HCT116 (cell line): ENCODE results near the gene ZFP92. TPM values are rescaled to one million over a fixed set of nuclear protein-coding genes. Genes with fewer than 3 reads are reported as not detected.
A peak's percentile ranks its signal among the peaks of the same experiment; 100 is the strongest.

Experiments
- ATAC-seq: fragments of 200-7000 bp; cut with Tn5 transposase; 2 replicates; pipeline ENCODE4 v1.9.1; 2020; ENCODE audit warnings: mild to moderate bottlenecking, moderate library complexity
- BruUV-seq: library from RNA; stranded (reverse); fragments of 400-500 nt; replicated peaks from 2 replicates; lab custom pipeline; 2021; lab: Mats Ljungman, UMichigan
- CTCF ChIA-PET: fragments of 300-600 bp; sonication (Branson Sonifier 250); formaldehyde crosslinking; loops from one replicate; lab custom pipeline; 2021; ENCODE audit warnings: antibody characterized with exemption; lab: Charles Lee
- POLR2A ChIA-PET: fragments of 300-600, 350-600 bp; sonication (Branson Sonifier 250); formaldehyde crosslinking; loops from one replicate; lab custom pipeline; 2021; ENCODE audit warnings: antibody characterized with exemption; lab: Charles Lee
- RAD21 ChIA-PET, 2 experiments: fragments of 300-600 bp; sonication (Branson Sonifier 250); formaldehyde crosslinking; loops; one replicate each; lab custom pipeline; 2023; ENCODE audit warnings: low total read pairs in 2 of 2; ENCODE audit not compliant: uncharacterized antibody in 2 of 2, unreplicated experiment in 2 of 2, low non-redundant PET in 1 of 2; lab: Charles Lee
- DNase-seq: peaks from one replicate; pipeline ENCODE4 v3.0.0-alpha.2; 2010; ENCODE audit warnings: low read depth, low spot score
- H2AFZ ChIP-seq: fragments of 200-600 bp; shearing (Covaris generic), sonication (generic); 2 replicates; pipeline ENCODE4 v1.6.1; 2017; ENCODE audit warnings: low read depth, mixed run types, mixed read lengths, antibody characterized with exemption, low read length; ENCODE audit not compliant: poor library complexity, severe bottlenecking
- H3K27ac ChIP-seq: 2 replicates; pipeline ENCODE4 v1.5.1; 2012; ENCODE audit warnings: low read depth, low read length
- H3K27me3 ChIP-seq: fragments of 200-600 bp; sonication (generic); 2 replicates; pipeline ENCODE4 v1.6.1; 2016; ENCODE audit warnings: mixed run types, low read length, mixed read lengths; ENCODE audit not compliant: insufficient read depth
- H3K36me3 ChIP-seq, 2 experiments: fragments of 200-500 bp in 1 of 2; fragments of 200-600 bp in 1 of 2; sonication (Bioruptor generic) in 1 of 2; sonication (generic) in 1 of 2; 2 replicates each; pipeline versions ENCODE4 v1.5.1 to v1.6.1; 2014 to 2016; ENCODE audit warnings: low read length in 2 of 2, inconsistent platforms in 1 of 2, mixed read lengths in 1 of 2, mixed run types in 1 of 2; ENCODE audit not compliant: insufficient read depth in 2 of 2, control insufficient read depth in 1 of 2
- H3K4me1 ChIP-seq, 2 experiments: fragments of 200-600 bp in 1 of 2; sonication (generic) in 1 of 2; 2 replicates each; pipeline versions ENCODE4 v1.5.1 to v1.6.1; 2012 to 2017; ENCODE audit warnings: low read length in 2 of 2, inconsistent platforms in 1 of 2, mild to moderate bottlenecking in 1 of 2, mixed read lengths in 1 of 2, mixed run types in 1 of 2, moderate library complexity in 1 of 2; ENCODE audit not compliant: insufficient read depth in 2 of 2, control insufficient read depth in 1 of 2
- H3K4me2 ChIP-seq: fragments of 200-600 bp; sonication (generic); 2 replicates; pipeline ENCODE4 v1.6.1; 2017; ENCODE audit warnings: mixed run types, low read length, mixed read lengths
- H3K4me3 ChIP-seq, 2 experiments: fragments of 200-600 bp in 1 of 2; sonication (generic) in 1 of 2; replicated peaks in 1 of 2; 2 replicates each; pipeline ENCODE4 v1.5.1; 2011 to 2016; ENCODE audit warnings: low read length in 2 of 2, control low read depth in 1 of 2, low read depth in 1 of 2, mild to moderate bottlenecking in 1 of 2, mixed read lengths in 1 of 2, mixed run types in 1 of 2
- H3K79me2 ChIP-seq: fragments of 200-600 bp; sonication (generic); 2 replicates; pipeline ENCODE4 v1.6.1; 2017; ENCODE audit warnings: mild to moderate bottlenecking, mixed run types, low read length, moderate library complexity, mixed read lengths; ENCODE audit not compliant: insufficient read depth
- H3K9ac ChIP-seq: fragments of 200-600 bp; sonication (generic); 2 replicates; pipeline ENCODE4 v1.6.1; 2016; ENCODE audit warnings: low read length, mixed read lengths
- H3K9me2 ChIP-seq: fragments of 200-600 bp; sonication (generic), shearing (Covaris generic); 2 replicates; pipeline ENCODE4 v1.6.1; 2017; ENCODE audit warnings: mixed run types, mild to moderate bottlenecking, moderate library complexity; ENCODE audit not compliant: insufficient read depth
- H3K9me3 ChIP-seq, 2 experiments: fragments of 200-500 bp in 1 of 2; fragments of 200-600 bp in 1 of 2; sonication (Bioruptor generic) in 1 of 2; sonication (generic) in 1 of 2; 2 replicates each; pipeline ENCODE4 v1.6.1; 2014 to 2017; ENCODE audit warnings: low read length in 2 of 2, mixed read lengths in 2 of 2, inconsistent platforms in 1 of 2, low read depth in 1 of 2, mild to moderate bottlenecking in 1 of 2, mixed run types in 1 of 2, moderate library complexity in 1 of 2; ENCODE audit not compliant: control insufficient read depth in 1 of 2, insufficient read depth in 1 of 2
- H4K20me1 ChIP-seq: fragments of 200-600 bp; sonication (generic), shearing (Covaris generic); 2 replicates; pipeline ENCODE4 v1.6.1; 2017; ENCODE audit warnings: mixed run types, mild to moderate bottlenecking, moderate library complexity; ENCODE audit not compliant: insufficient read depth
- EZH2 ChIP-seq: fragments of 200-600 bp; sonication (generic); IDR thresholded peaks from 2 replicates; pipeline ENCODE4 v1.6.1; 2017; ENCODE audit warnings: antibody characterized with exemption, mixed run types
- FOSL1 ChIP-seq: IDR thresholded peaks from 2 replicates; pipeline ENCODE4 v1.6.1; 2012; ENCODE audit warnings: low read depth
- JUND ChIP-seq: IDR thresholded peaks from 2 replicates; pipeline ENCODE4 v1.6.1; 2012
- POLR2A ChIP-seq: IDR thresholded peaks from 2 replicates; pipeline ENCODE4 v1.7.0; 2011; ENCODE audit warnings: borderline replicate concordance; ENCODE audit not compliant: insufficient read depth, insufficient read length; ENCODE audit errors: extremely low read depth
- SIN3A ChIP-seq: IDR thresholded peaks from 2 replicates; pipeline ENCODE4 v1.6.1; 2012; ENCODE audit warnings: low read depth
- SRF ChIP-seq: IDR thresholded peaks from 2 replicates; pipeline ENCODE4 v1.6.1; 2012; ENCODE audit warnings: low read depth
- TCF7L2 ChIP-seq: IDR thresholded peaks from 2 replicates; pipeline ENCODE4 v1.7.0; 2011; ENCODE audit warnings: borderline replicate concordance, inconsistent platforms; ENCODE audit not compliant: insufficient read depth, insufficient read length; ENCODE audit errors: extremely low read depth
- ZNF274 ChIP-seq: fragments of 200-500 bp; sonication (Bioruptor generic); IDR thresholded peaks from 2 replicates; pipeline ENCODE4 v1.6.1; 2014; ENCODE audit warnings: mild to moderate bottlenecking, low read depth, low read length, inconsistent platforms
- intact Hi-C: fragments of 100-400 bp; cut with micrococcal nuclease; formaldehyde crosslinking; loops from 2 replicates; pipeline ENCODE4 v1.10.0; 2022
- total RNA-seq: library from RNA; stranded (reverse); gene quantifications from one replicate; pipeline ENCODE4 v1.2.1, GENCODE V29; 2021; ENCODE audit not compliant: unreplicated experiment
- TF ChIP-seq, protein P1 (sequence below): IDR thresholded peaks from 2 replicates; pipeline ENCODE4 v1.6.1; 2012; ENCODE audit warnings: low read depth
- TF ChIP-seq, protein P2 (sequence below), 3 experiments: fragments of 200-600 bp in 1 of 3; sonication (generic) in 1 of 3; IDR thresholded peaks in 2 of 3; conservative IDR thresholded peaks in 1 of 3; 2 replicates each; pipeline ENCODE4 v1.5.1; 2012 to 2017; ENCODE audit warnings: low read depth in 2 of 3, low read length in 2 of 3, antibody characterized with exemption in 1 of 3, borderline replicate concordance in 1 of 3, control low read depth in 1 of 3, mild to moderate bottlenecking in 1 of 3, mixed read lengths in 1 of 3, mixed run types in 1 of 3, moderate library complexity in 1 of 3; ENCODE audit not compliant: insufficient read depth in 1 of 3
- TF ChIP-seq, protein P3 (sequence below): IDR thresholded peaks from 2 replicates; pipeline ENCODE4 v1.6.1; 2012
- TF ChIP-seq, protein P4 (sequence below): IDR thresholded peaks from 2 replicates; pipeline ENCODE4 v1.6.1; 2012

ZFP92 gene
- total RNA-seq, 1 experiment from 2014 or later: not detected

DNA sequence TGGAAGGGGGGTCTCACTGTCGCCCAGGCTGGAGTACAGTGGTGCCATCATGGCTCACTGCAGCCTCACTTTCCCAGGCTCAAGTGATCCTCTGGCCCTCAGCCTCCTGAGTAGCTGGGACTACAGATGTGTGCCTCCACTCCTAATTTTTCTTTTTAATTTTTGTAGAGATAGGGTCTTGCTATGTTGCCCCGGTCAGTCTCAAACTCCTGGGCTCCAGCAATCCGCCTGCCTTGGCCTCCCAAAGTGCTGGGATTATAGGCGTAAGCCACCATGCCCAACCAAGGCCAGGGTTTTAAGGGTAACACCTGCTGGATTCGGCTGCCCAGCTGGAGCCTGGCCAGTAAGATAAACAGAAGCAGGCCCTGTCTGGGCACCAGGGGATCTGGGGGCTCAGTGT is 31.2 kb downstream of the ZFP92 start (continued):
- TF ChIP-seq, protein P1, sequence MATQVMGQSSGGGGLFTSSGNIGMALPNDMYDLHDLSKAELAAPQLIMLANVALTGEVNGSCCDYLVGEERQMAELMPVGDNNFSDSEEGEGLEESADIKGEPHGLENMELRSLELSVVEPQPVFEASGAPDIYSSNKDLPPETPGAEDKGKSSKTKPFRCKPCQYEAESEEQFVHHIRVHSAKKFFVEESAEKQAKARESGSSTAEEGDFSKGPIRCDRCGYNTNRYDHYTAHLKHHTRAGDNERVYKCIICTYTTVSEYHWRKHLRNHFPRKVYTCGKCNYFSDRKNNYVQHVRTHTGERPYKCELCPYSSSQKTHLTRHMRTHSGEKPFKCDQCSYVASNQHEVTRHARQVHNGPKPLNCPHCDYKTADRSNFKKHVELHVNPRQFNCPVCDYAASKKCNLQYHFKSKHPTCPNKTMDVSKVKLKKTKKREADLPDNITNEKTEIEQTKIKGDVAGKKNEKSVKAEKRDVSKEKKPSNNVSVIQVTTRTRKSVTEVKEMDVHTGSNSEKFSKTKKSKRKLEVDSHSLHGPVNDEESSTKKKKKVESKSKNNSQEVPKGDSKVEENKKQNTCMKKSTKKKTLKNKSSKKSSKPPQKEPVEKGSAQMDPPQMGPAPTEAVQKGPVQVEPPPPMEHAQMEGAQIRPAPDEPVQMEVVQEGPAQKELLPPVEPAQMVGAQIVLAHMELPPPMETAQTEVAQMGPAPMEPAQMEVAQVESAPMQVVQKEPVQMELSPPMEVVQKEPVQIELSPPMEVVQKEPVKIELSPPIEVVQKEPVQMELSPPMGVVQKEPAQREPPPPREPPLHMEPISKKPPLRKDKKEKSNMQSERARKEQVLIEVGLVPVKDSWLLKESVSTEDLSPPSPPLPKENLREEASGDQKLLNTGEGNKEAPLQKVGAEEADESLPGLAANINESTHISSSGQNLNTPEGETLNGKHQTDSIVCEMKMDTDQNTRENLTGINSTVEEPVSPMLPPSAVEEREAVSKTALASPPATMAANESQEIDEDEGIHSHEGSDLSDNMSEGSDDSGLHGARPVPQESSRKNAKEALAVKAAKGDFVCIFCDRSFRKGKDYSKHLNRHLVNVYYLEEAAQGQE: no peak
- no peak for TF ChIP-seq EZH2
- TF ChIP-seq, all 23 proteins: peak for 0

GRCh38 chrX:153443476-153444332 is 32.4 kb downstream of the ZFP92 start:
- no peaks in the 10 kb centered on the region for H4K20me1 ChIP-seq
- no peaks in the 10 kb centered on the region for H3K36me3 ChIP-seq
- H3K9me3 ChIP-seq: no peaks in the 10 kb centered on the region
- peak; percentile 33; the same call in 1 of the 2 replicates for ATAC-seq
- ChIA-PET POLR2A (no interaction called here), RAD21 (no interaction called here), CTCF (no interaction called here)
- H3K79me2 ChIP-seq: no peaks in the 10 kb centered on the region
- H3K4me1 ChIP-seq: peaks cover 0 to 7% of the 10 kb centered on the region in 2 experiments; a peak in 1 of 4 replicates
- H3K27me3 ChIP-seq: no peaks in the 10 kb centered on the region
- no peak overlapping the region for H3K4me3 ChIP-seq
- H3K27ac ChIP-seq: no peak overlapping the region
- H3K9me2 ChIP-seq: no peaks in the 10 kb centered on the region
- H3K4me2 ChIP-seq: no peak overlapping the region
- H2AFZ ChIP-seq: no peak overlapping the region
- no TSS peak for BruUV-seq
- intact Hi-C loops: no loop called here
- no peak for DNase-seq
- H3K9ac ChIP-seq: no peak overlapping the region
- TF ChIP-seq JUND: no peak
- TF ChIP-seq, protein P1: no peak
- TF ChIP-seq FOSL1: no peak
- TF ChIP-seq SIN3A: no peak
- TF ChIP-seq TCF7L2: no peak
- TF ChIP-seq, protein P2, sequence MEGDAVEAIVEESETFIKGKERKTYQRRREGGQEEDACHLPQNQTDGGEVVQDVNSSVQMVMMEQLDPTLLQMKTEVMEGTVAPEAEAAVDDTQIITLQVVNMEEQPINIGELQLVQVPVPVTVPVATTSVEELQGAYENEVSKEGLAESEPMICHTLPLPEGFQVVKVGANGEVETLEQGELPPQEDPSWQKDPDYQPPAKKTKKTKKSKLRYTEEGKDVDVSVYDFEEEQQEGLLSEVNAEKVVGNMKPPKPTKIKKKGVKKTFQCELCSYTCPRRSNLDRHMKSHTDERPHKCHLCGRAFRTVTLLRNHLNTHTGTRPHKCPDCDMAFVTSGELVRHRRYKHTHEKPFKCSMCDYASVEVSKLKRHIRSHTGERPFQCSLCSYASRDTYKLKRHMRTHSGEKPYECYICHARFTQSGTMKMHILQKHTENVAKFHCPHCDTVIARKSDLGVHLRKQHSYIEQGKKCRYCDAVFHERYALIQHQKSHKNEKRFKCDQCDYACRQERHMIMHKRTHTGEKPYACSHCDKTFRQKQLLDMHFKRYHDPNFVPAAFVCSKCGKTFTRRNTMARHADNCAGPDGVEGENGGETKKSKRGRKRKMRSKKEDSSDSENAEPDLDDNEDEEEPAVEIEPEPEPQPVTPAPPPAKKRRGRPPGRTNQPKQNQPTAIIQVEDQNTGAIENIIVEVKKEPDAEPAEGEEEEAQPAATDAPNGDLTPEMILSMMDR (IDR thresholded peaks at IDR 0.05 in 2 of 3, conservative IDR thresholded peaks at IDR 0.05 in 1 of 3; ENCODE audit: borderline replicate concordance in 1 of 3, insufficient read depth in 1 of 3, low read depth in 2 of 3, low read length in 2 of 3): no peak
- no peak for TF ChIP-seq POLR2A
- no peak for TF ChIP-seq SRF
- no peak for TF ChIP-seq ZNF274
- TF ChIP-seq, protein P3, sequence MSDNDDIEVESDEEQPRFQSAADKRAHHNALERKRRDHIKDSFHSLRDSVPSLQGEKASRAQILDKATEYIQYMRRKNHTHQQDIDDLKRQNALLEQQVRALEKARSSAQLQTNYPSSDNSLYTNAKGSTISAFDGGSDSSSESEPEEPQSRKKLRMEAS: no peak
- TF ChIP-seq, protein P4, sequence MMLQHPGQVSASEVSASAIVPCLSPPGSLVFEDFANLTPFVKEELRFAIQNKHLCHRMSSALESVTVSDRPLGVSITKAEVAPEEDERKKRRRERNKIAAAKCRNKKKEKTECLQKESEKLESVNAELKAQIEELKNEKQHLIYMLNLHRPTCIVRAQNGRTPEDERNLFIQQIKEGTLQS: no peak
